Epithelial cell of esophagus (primary cell): ENCODE results near the gene SMYD3.

ENCODE experiments used
- DNase-seq: peaks from one replicate; pipeline ENCODE4 v3.0.0; 2010; ENCODE audit warnings: low read depth
- H3K4me3 ChIP-seq: 2 replicates; pipeline ENCODE4 v1.5.1; 2011; ENCODE audit warnings: mild to moderate bottlenecking, low read length, control low read depth
- TF ChIP-seq, protein P1 (sequence below): IDR thresholded peaks from 2 replicates; pipeline ENCODE4 v1.5.1; 2011; ENCODE audit warnings: low read depth, mild to moderate bottlenecking, low read length, control low read depth, inconsistent platforms; ENCODE audit not compliant: insufficient read depth; ENCODE audit errors: missing control alignments

Gene SMYD3

DNA sequence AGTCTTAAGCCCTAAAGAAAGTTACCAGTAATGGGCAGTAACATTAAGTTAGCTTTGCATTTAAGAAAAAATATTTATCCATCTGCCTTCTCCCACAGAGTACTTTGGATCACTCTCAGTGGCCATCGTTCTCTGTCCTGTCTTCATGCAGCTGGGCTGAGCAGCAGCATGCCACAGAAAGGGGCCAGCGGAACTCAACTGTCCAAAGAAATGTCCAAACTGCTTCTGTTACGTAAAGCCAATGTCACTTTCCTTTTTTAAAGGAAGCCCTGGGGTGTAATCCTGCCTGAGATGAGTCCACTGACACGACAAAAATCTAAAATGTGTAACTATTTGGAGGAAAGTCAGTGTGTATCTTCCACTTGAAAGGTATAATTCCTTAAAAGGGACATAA lies 291.6 kb downstream of the SMYD3 start:
- DNase-seq, result no peak
- TF ChIP-seq, protein P1, sequence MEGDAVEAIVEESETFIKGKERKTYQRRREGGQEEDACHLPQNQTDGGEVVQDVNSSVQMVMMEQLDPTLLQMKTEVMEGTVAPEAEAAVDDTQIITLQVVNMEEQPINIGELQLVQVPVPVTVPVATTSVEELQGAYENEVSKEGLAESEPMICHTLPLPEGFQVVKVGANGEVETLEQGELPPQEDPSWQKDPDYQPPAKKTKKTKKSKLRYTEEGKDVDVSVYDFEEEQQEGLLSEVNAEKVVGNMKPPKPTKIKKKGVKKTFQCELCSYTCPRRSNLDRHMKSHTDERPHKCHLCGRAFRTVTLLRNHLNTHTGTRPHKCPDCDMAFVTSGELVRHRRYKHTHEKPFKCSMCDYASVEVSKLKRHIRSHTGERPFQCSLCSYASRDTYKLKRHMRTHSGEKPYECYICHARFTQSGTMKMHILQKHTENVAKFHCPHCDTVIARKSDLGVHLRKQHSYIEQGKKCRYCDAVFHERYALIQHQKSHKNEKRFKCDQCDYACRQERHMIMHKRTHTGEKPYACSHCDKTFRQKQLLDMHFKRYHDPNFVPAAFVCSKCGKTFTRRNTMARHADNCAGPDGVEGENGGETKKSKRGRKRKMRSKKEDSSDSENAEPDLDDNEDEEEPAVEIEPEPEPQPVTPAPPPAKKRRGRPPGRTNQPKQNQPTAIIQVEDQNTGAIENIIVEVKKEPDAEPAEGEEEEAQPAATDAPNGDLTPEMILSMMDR, result no peak
- H3K4me3 ChIP-seq, result no peak overlapping the region

DNA sequence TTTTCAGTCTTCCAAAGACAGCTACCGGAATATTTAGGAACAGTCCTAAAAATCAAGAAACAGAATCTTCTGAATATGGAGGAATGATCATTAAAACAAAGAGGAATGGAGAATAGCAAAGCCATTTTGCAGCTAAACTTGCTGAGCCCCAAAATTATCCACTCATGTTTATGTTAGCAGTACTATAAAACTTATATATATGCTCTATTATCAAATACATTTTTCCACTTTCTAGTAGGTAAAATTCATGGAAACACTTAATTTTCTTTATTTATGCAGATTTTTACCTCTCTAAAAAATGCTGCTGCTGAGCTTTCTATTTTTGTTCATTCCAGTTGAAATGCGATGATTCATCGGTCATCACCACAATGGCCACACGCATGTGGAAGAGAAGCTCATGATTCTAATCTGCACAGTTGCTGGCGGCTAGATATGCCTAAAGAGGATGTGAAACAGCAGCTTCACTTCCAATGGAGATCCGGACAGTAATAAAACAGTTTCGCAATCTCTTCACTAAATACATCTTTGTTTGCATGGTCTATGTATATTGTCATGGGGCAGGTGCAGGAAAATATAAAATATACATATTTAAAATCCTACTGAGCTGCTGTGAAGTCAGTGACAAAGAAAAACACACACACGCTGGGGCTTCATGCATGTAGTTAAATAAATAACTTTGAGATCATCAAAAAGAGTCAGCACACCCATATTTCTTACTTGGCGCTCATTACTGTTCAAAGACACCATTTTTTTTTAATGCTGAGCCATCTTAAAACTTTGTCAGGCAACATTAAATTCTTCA lies 292.2 kb downstream of the SMYD3 start:
- peak; percentile 76 for DNase-seq
- H3K4me3 ChIP-seq, result no peak overlapping the region
- TF ChIP-seq, protein P1, result no peak

DNA sequence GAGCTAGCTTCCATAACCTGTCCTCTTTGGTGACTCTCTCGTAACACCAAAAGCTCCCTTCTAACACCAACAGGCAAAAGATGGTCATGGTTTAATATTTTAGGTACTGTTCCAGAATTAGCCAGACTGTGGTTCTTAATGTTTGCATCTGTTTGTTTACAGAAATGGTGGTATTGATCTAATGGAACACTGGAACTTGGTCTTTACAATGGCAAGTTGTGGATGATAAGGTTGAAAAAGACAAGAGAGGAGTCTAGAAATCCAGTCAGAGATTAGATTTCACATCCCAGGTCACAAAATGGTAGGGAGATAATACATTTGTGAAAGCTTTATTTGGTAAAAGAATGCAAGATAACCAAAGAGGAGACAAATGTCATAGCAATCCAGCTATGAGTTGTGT lies 293.1 kb downstream of the SMYD3 start:
- DNase-seq, result no peak
- TF ChIP-seq, protein P1, result no peak
- H3K4me3 ChIP-seq, result no peak overlapping the region

DNA sequence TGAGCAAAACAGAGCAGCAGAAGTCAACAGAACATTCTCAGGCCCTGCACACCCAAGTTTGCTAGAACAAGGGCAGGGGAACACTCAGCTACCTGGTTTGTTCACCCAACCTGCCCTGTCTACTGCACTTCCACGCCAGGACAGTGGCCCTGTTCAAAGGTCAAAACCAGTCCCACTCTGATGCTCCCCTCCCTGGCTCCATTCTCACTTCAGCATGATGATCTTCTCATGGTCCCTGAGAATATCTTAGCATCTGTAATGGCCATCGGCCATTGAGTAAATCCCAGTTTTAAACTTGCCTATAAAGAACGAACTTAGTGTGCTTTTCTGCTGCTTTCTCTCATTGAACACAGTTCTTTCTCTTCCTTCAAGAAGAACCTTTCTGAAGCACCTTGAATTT lies 293.6 kb downstream of the SMYD3 start:
- no peak for DNase-seq
- H3K4me3 ChIP-seq, result no peak overlapping the region
- TF ChIP-seq, protein P1, result no peak

DNA sequence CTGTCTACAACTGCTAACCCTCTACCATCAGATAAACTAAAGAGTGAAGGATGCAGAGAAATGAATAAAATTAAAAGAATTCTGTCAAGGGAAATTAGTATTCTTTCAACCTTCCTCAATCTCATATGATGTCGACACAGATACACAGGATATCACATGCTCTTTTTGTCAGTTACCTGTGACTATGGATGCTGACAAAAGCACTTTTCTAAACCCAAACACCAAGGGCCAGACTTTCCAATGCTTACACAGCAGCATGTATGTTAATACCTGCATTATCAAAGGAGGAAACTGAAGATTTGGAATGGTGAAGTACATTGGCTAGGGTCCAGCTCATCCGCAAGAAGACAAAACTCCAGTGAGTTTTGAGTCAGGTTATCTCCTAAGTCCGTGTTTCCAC lies 294.0 kb downstream of the SMYD3 start:
- H3K4me3 ChIP-seq, result no peak overlapping the region
- TF ChIP-seq, protein P1, result no peak
- DNase-seq, result no peak

DNA sequence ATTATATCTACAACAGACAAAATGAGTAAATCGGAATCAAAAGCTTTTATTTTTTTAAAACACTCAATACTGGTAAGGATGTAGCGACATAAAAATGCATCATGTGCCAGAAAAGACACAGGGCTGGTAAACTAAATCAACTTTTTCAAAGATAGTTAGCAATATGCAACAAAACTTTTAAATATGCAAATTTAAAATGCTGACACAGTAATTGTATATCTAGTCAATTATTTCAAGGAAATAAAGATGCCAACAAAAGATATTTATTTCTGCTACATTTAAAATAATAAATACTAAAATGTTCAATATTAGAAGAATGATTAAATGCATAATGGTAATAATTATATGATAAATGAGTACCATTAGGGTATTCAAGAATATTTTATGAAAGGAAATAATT lies 295.1 kb downstream of the SMYD3 start:
- no peak overlapping the region for H3K4me3 ChIP-seq
- TF ChIP-seq, protein P1, result no peak
- no peak for DNase-seq

DNA sequence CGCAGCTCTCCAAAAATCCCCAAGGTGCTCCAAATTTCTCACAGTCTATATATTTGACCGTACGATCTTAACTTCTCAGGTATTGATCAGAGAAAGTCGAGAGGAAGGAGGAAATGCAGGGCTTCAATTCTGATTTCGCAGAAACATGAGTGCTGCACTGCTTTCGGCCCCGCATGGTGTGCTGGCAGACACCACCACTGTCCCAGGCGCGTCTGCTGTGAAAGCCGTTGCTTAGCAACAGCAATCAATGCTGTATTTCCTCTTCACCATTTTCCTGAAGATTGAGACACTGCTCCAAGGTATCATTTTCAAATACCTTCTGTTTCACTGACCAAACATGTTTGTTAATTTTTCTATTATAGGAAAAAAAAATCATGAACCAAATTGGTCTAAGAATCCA lies 296.3 kb downstream of the SMYD3 start:
- DNase-seq, result no peak
- TF ChIP-seq, protein P1, result no peak
- H3K4me3 ChIP-seq, result no peak overlapping the region
